ENCODE results near the gene ZCCHC13.

- TF ChIP-seq CTCF (IDR thresholded peaks at IDR 0.05 in 4 of 5, conservative IDR thresholded peaks at IDR 0.05 in 1 of 5) (no peak), POLR2A (IDR thresholded peaks at IDR 0.05) (no peak)
Measured at GRCh38 chrX:74274516-74274915, 29.5 kb upstream of the ZCCHC13 start.
